ENCODE data around the gene SMURF1. TPM values are rescaled to one million over a fixed set of nuclear protein-coding genes. Genes with fewer than 3 reads are reported as not detected.

The SMURF1 gene
- total and polyA plus RNA-seq, 10 donors: 2.5 to 29.0 (median 21.0) TPM

DNA sequence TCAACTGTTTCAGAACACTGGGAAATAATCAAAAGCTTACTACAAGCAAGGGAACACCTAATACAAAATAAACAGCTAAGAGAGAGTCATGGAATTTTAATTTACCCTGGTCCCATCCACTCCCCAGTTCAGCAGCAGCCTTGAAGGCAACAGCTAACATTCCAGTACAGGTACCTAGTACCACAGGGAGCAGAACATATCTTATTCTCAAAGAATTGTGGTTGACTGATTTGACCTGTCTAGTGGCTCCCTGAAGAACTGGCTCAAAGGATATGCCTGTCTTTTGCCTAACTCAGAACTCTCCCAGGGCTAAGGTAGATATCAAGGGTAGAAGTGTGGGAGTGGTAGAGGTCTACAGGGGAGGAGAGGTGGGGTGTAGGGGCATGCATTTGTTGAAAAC is 32.3 kb downstream of the SMURF1 start:
- intact Hi-C loops (cut with DNase I; ENCODE audit: low total_unique reads): no loop called here
- Histone ChIP-seq H3K36me3 (peaks cover 0 to 6% (median 0%) of the 10 kb centered on the region in 6 donors), H3K27me3 (replicated peaks in 1 of 7) (no peaks in the 10 kb centered on the region), H3K4me3 (no peak overlapping the region), H3K27ac (peak overlapping the region in 1 of 8 donors; percentile 50), H3K9me3 (peaks cover 0 to 14% (median 2%) of the 10 kb centered on the region in 8 donors), H3K4me1 (peaks cover 16 to 69% (median 46%) of the 10 kb centered on the region in 6 donors)
- TF ChIP-seq, protein P1, sequence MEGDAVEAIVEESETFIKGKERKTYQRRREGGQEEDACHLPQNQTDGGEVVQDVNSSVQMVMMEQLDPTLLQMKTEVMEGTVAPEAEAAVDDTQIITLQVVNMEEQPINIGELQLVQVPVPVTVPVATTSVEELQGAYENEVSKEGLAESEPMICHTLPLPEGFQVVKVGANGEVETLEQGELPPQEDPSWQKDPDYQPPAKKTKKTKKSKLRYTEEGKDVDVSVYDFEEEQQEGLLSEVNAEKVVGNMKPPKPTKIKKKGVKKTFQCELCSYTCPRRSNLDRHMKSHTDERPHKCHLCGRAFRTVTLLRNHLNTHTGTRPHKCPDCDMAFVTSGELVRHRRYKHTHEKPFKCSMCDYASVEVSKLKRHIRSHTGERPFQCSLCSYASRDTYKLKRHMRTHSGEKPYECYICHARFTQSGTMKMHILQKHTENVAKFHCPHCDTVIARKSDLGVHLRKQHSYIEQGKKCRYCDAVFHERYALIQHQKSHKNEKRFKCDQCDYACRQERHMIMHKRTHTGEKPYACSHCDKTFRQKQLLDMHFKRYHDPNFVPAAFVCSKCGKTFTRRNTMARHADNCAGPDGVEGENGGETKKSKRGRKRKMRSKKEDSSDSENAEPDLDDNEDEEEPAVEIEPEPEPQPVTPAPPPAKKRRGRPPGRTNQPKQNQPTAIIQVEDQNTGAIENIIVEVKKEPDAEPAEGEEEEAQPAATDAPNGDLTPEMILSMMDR (IDR thresholded peaks at IDR 0.05 in 8 of 11, conservative IDR thresholded peaks at IDR 0.05 in 3 of 11): no peak
- TF ChIP-seq POLR2A (IDR thresholded peaks at IDR 0.05) (no peak), POLR2AphosphoS5 (IDR thresholded peaks at IDR 0.05) (no peak)
- DNase-seq: no peak

DNA sequence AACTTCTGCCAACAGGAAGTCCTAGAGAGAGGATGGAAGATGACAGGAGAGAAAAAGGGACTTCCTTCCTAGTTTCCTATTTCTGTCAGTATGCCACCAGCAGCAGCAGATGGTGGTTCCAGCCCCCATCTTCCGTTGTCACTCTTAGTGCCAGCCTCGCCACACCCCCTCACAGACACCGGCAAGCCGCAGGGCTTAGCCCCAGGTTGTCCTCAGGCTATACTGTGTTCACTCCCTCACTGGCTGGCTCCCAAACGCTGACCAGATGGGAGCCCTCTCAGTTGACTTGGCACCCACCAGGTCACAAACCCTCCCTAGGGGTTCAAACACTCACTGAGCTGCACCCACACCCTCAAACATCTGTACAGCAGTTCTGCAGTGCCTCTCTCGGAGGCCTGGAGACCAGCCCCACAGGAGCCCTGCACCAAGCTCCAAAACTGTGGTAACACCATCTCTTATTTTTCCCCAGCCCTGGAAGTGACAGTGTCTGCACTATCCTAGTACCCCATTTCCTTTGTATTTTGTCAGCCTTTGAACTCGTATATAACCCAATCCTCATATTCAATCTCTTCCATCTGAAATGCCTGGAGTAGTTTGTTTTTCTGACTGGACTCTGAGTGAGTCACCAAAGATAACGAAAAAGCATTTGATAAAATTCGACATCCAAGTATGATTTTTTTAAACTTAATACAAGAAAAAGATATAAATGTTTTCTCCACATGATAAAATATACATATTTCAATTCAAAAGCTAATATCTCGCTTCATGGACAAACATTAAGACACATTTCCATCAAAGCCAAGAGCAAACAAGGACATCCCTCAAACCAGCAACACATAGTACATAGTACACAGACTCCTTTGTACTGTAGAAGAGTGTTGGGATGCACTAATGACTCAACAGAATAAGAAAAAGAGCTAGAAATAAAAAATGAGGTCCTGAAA is 34.5 kb downstream of the SMURF1 start:
- Histone ChIP-seq H3K27me3 (replicated peaks in 1 of 7) (no peaks in the 10 kb centered on the region), H3K4me3 (peak overlapping the region in 1 of 8 donors; percentile 11), H3K27ac (peak overlapping the region in 7 of 8 donors; percentile 22 to 64 (median 44)), H3K9me3 (peaks cover 0 to 4% (median 0%) of the 10 kb centered on the region in 8 donors), H3K36me3 (peaks cover 0 to 6% (median 0%) of the 10 kb centered on the region in 6 donors), H3K4me1 (peaks cover 16 to 75% (median 49%) of the 10 kb centered on the region in 6 donors)
- TF ChIP-seq POLR2A (IDR thresholded peaks at IDR 0.05) (no peak), POLR2AphosphoS5 (IDR thresholded peaks at IDR 0.05) (no peak)
- TF ChIP-seq, protein P1 (IDR thresholded peaks at IDR 0.05 in 8 of 11, conservative IDR thresholded peaks at IDR 0.05 in 3 of 11): no peak
- intact Hi-C loops (cut with DNase I; ENCODE audit: low total_unique reads): no loop called here
- 41 to 52% (median 48%) methylated on average over 10 of the region's 10 CpGs for WGBS, 5 donors
- no peak for DNase-seq

DNA sequence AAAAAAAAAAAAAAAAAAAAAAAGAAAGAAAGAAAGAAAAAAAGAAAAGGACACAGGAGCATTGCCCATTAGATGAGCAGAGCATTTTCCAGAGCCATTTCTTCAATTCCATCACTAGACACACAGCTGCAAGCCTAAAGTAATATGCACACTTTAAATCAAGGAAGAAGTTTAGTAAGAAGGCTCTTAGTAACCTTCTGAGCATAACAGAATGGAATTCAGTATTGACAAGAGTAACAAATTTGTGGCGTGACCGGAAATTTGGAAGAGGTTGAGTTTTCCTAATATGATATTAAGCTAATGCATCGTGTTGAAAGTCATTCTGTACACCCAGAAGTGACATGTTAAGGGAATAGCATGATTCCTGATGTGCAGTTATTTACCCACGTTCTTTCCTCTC is 35.3 kb downstream of the SMURF1 start:
- H3K9me3 ChIP-seq: no peaks in the 10 kb centered on the region
- peak overlapping the region in 7 of 8 donors; percentile 22 to 64 (median 44) for H3K27ac ChIP-seq
- H3K36me3 ChIP-seq: peaks cover 0 to 6% (median 0%) of the 10 kb centered on the region in 6 donors
- TF ChIP-seq POLR2A (IDR thresholded peaks at IDR 0.05) (no peak), POLR2AphosphoS5 (IDR thresholded peaks at IDR 0.05) (no peak)
- TF ChIP-seq, protein P1 (IDR thresholded peaks at IDR 0.05 in 8 of 11, conservative IDR thresholded peaks at IDR 0.05 in 3 of 11): no peak
- H3K27me3 ChIP-seq (replicated peaks in 1 of 7): no peaks in the 10 kb centered on the region
- H3K4me3 ChIP-seq: no peak overlapping the region
- WGBS, 5 donors: 55 to 75% (median 64%) methylated on average over 4 of the region's 4 CpGs
- peaks cover 16 to 82% (median 51%) of the 10 kb centered on the region in 6 donors for H3K4me1 ChIP-seq
- no peak for DNase-seq
- intact Hi-C loops (cut with DNase I; ENCODE audit: low total_unique reads): no loop called here

DNA sequence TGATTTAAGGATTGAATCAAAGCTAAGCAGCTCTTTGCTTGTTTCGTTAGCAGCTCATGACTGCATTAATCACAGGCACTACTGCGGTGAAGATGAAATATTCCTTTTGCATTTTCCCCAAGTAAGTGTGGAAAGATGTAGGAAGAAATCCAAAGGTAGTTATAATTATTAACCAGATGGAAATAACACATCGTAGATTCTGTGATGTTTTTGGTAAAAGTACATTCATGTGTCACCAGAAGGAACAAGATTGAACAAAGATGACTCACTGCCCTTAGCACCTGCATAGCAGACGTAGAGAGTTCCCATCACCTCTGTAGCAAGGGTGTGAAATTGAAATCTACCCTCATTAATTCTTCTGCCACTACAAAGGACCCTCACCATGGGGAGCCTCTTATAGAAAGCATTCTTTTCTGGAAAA is 37.1 kb downstream of the SMURF1 start:
- peaks cover 16 to 81% (median 44%) of the 10 kb centered on the region in 6 donors for H3K4me1 ChIP-seq
- no peak overlapping the region for H3K4me3 ChIP-seq
- TF ChIP-seq POLR2A (IDR thresholded peaks at IDR 0.05) (no peak), POLR2AphosphoS5 (IDR thresholded peaks at IDR 0.05) (no peak)
- TF ChIP-seq, protein P1 (IDR thresholded peaks at IDR 0.05 in 8 of 11, conservative IDR thresholded peaks at IDR 0.05 in 3 of 11): no peak

More for the DNA sequence above, 37.1 kb downstream of the SMURF1 start:
- peak overlapping the region in 5 of 8 donors; percentile 4 to 55 (median 19) for H3K27ac ChIP-seq
- no peaks in the 10 kb centered on the region for H3K9me3 ChIP-seq
- intact Hi-C loops (cut with DNase I; ENCODE audit: low total_unique reads): no loop called here
- 74 to 83% (median 77%) methylated on average over 4 of the region's 4 CpGs for WGBS, 5 donors
- H3K27me3 ChIP-seq (replicated peaks in 1 of 7): no peaks in the 10 kb centered on the region
- H3K36me3 ChIP-seq: no peaks in the 10 kb centered on the region
- no peak for DNase-seq
